Skeletal muscle cell (primary cell): Measurements from ENCODE around the gene MYO7A.

Experiments used
- DNase-seq: peaks from one replicate; pipeline ENCODE4 v3.0.0-alpha.2; 2010; ENCODE audit warnings: low read depth
- H3K4me3 ChIP-seq: 2 replicates; pipeline ENCODE4 v1.5.1; 2011; ENCODE audit warnings: low read depth, mild to moderate bottlenecking, control low read depth, low read length, moderate library complexity

The MYO7A gene

GRCh38 chr11:77203901-77204753, 76.1 kb downstream of the MYO7A start:
- no peak for DNase-seq
- H3K4me3 ChIP-seq = no peak overlapping the region

- DNase-seq = no peak
- no peak overlapping the region for H3K4me3 ChIP-seq
These were observed 76.9 kb downstream of the MYO7A start for GRCh38 chr11:77204754-77205466.

- no peak overlapping the region for H3K4me3 ChIP-seq
- no peak for DNase-seq
These were observed 77.6 kb downstream of the MYO7A start for GRCh38 chr11:77205467-77206263.

- no peak for DNase-seq
- no peak overlapping the region for H3K4me3 ChIP-seq
These were observed 78.4 kb downstream of the MYO7A start for GRCh38 chr11:77206264-77207018.

- H3K4me3 ChIP-seq = no peak overlapping the region
- no peak for DNase-seq
These were observed 79.0 kb downstream of the MYO7A start for GRCh38 chr11:77207019-77207485.

- DNase-seq = no peak
- H3K4me3 ChIP-seq = no peak overlapping the region
These were observed 79.7 kb downstream of the MYO7A start for GRCh38 chr11:77207618-77208313.

GRCh38 chr11:77208535-77208934, 80.5 kb downstream of the MYO7A start:
- DNase-seq = no peak
- H3K4me3 ChIP-seq = no peak overlapping the region

- DNase-seq = no peak
- no peak overlapping the region for H3K4me3 ChIP-seq
These were observed 81.6 kb downstream of the MYO7A start for GRCh38 chr11:77209663-77210062.

- no peak for DNase-seq
- H3K4me3 ChIP-seq = no peak overlapping the region
These were observed 83.0 kb downstream of the MYO7A start for GRCh38 chr11:77211040-77211451.

GRCh38 chr11:77211594-77212251, 83.7 kb downstream of the MYO7A start:
- no peak overlapping the region for H3K4me3 ChIP-seq
- DNase-seq = no peak

- DNase-seq = no peak
- no peak overlapping the region for H3K4me3 ChIP-seq
These were observed 84.4 kb downstream of the MYO7A start for GRCh38 chr11:77212314-77213007.

GRCh38 chr11:77213029-77213579, 85.1 kb downstream of the MYO7A start:
- no peak overlapping the region for H3K4me3 ChIP-seq
- no peak for DNase-seq

- no peak for DNase-seq
- H3K4me3 ChIP-seq = no peak overlapping the region
These were observed 85.8 kb downstream of the MYO7A start for GRCh38 chr11:77213589-77214428.

GRCh38 chr11:77214557-77214956, 86.5 kb downstream of the MYO7A start:
- no peak overlapping the region for H3K4me3 ChIP-seq
- DNase-seq = no peak

- DNase-seq = no peak
These were observed 87.1 kb downstream of the MYO7A start for GRCh38 chr11:77215106-77215505.

GRCh38 chr11:77217156-77217555, 89.1 kb downstream of the MYO7A start:
- no peak for DNase-seq
- H3K4me3 ChIP-seq = no peak overlapping the region

More at GRCh38 chr11:77215106-77215505, 87.1 kb downstream of the MYO7A start:
- H3K4me3 ChIP-seq = no peak overlapping the region
